Lower leg skin (tissue), 3 donors: ENCODE measurements around the gene TREM1.

Source experiments
- CTCF ChIP-seq, 3 donors: fragments of 450-650 bp; IDR thresholded peaks; one replicate each; pipeline ENCODE4 v1.5.1; 2016; ENCODE audit warnings: antibody characterized with exemption in 3 of 3, mild to moderate bottlenecking in 3 of 3, moderate library complexity in 2 of 3
- POLR2A ChIP-seq, 2 donors: fragments of 450-650 bp; IDR thresholded peaks; one replicate each; pipeline ENCODE4 v1.6.1; 2016 to 2017; ENCODE audit warnings: antibody characterized with exemption in 2 of 2, mild to moderate bottlenecking in 1 of 2, moderate library complexity in 1 of 2

- TF ChIP-seq CTCF (IDR thresholded peaks at IDR 0.05) (no peak), POLR2A (IDR thresholded peaks at IDR 0.05) (no peak)
These were observed 39.1 kb downstream of the TREM1 start for GRCh38 chr6:41247288-41247865.
